Activated CD8-positive, alpha-beta memory T cell treated with anti-CD3 and anti-CD28 coated beads, Interleukin-2, amount 50 U/mL, for 4 hours (primary cell): ENCODE results near the gene GGACT.
A peak's percentile ranks its signal among the peaks of the same experiment; 100 is the strongest.
"Not testable (repeated sequence)": the region's sequence is repeated elsewhere in the genome, so short reads cannot be mapped to it uniquely, and the experiment has no call there.

ENCODE experiments used
- DNase-seq: peaks from one replicate; pipeline ENCODE4 v3.0.0-alpha.2; 2020

Gene GGACT

GRCh38 chr13:100600461-100600860 is 11.9 kb upstream of the GGACT start:
- no peak for DNase-seq

GRCh38 chr13:100597253-100597652 is 8.7 kb upstream of the GGACT start:
- no peak for DNase-seq

- DNase-seq = no peak
Observed at GRCh38 chr13:100596516-100596915, 7.9 kb upstream of the GGACT start.

- DNase-seq = no peak
Observed at GRCh38 chr13:100594731-100595130, 6.1 kb upstream of the GGACT start.

GRCh38 chr13:100594255-100594654 is 5.7 kb upstream of the GGACT start:
- DNase-seq = no peak

- no peak for DNase-seq
Observed at GRCh38 chr13:100589178-100589725, 663 bp upstream of the GGACT start.

GRCh38 chr13:100584896-100585295 is 3.7 kb downstream of the GGACT start:
- DNase-seq = no peak

- no peak for DNase-seq
Observed at GRCh38 chr13:100581504-100581903, 7.1 kb downstream of the GGACT start.

GRCh38 chr13:100581030-100581429 is 7.6 kb downstream of the GGACT start:
- no peak for DNase-seq

- no peak for DNase-seq
Observed at GRCh38 chr13:100580045-100580444, 8.5 kb downstream of the GGACT start.

GRCh38 chr13:100577239-100577638 is 11.3 kb downstream of the GGACT start:
- not testable (repeated sequence) for DNase-seq

GRCh38 chr13:100573121-100573520 is 15.5 kb downstream of the GGACT start:
- DNase-seq = peak; percentile 79

- no peak for DNase-seq
Observed at GRCh38 chr13:100566543-100566942, 22.0 kb downstream of the GGACT start.

- DNase-seq = no peak
Observed at GRCh38 chr13:100565286-100565685, 23.3 kb downstream of the GGACT start.

GRCh38 chr13:100564444-100565223 is 24.0 kb downstream of the GGACT start:
- DNase-seq = no peak

- no peak for DNase-seq
Observed at GRCh38 chr13:100563779-100564178, 24.8 kb downstream of the GGACT start.

GRCh38 chr13:100561599-100562204 is 26.9 kb downstream of the GGACT start:
- DNase-seq = no peak

GRCh38 chr13:100561158-100561499 is 27.5 kb downstream of the GGACT start:
- DNase-seq = no peak

- DNase-seq = no peak
Observed at GRCh38 chr13:100560498-100561157, 28.0 kb downstream of the GGACT start.

- no peak for DNase-seq
Observed at GRCh38 chr13:100559886-100560285, 28.7 kb downstream of the GGACT start.

- no peak for DNase-seq
Observed at GRCh38 chr13:100552755-100553154, 35.8 kb downstream of the GGACT start.

GRCh38 chr13:100549316-100549715 is 39.3 kb downstream of the GGACT start:
- DNase-seq = no peak

GRCh38 chr13:100547791-100548201 is 40.8 kb downstream of the GGACT start:
- DNase-seq = no peak
